Fibroblast of mammary gland (primary cell): Measurements from ENCODE around the gene DCHS1.
A peak's percentile ranks its signal among the peaks of the same experiment; 100 is the strongest.

Source experiments
- DNase-seq: peaks from one replicate; pipeline ENCODE4 v3.0.0-alpha.2; 2010; ENCODE audit warnings: low read depth
- H3K4me3 ChIP-seq: 2 replicates; pipeline ENCODE4 v1.5.1; 2011; ENCODE audit warnings: low read depth, mild to moderate bottlenecking, low read length, moderate library complexity; ENCODE audit not compliant: control insufficient read depth
- TF ChIP-seq, protein P1 (sequence below): conservative IDR thresholded peaks from 2 replicates; pipeline ENCODE4 v1.5.1; 2011; ENCODE audit warnings: low read depth, low read length, inconsistent platforms; ENCODE audit not compliant: control insufficient read depth, insufficient read depth

The DCHS1 gene

DNA sequence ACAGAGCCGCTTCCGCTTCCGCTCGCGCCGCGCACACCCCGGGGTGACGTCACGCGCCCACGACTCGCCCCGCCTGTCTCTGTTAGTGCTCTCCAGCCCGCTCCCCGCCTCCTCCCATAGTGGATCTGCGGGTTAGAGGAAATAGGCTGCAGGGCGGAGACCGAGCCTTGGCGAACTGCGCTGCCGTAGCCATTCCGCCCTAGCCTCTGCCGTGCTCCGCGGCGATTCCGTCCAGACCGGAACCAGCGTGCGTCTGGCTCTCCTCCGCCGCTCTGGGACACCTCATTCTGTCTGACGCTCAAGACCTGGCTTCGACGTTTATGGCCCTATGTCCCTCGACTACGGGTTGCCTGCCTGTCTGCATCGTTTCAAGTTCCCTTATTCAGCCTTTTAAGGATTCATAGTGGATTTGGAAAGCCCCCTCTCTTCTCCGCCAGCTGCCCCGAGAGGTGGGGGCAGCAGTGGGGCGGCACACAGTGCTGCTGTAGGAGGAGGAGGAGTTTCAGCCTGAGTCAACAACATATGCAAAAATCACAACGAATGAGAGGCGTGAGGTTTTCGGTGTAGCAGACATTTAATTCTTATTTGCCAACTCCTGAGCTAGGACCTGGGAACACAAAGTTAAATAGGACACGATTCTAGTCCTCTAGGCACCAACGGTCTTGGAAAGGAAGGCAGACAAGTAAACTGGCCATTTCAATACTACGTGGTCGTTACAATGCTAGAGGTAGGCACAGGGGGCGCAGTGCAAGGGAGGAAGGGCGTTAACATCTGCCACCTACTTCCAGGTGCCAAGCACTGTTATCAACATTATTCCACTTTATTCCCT, 43.2 kb downstream of the DCHS1 start, which contains the start of gene TAF10:
Gene TAF10 (minus strand): TSS at position 4 of the 829 bp plus-strand sequence. CDS start 27 bp downstream, outside the sequence.
- TF ChIP-seq, protein P1, sequence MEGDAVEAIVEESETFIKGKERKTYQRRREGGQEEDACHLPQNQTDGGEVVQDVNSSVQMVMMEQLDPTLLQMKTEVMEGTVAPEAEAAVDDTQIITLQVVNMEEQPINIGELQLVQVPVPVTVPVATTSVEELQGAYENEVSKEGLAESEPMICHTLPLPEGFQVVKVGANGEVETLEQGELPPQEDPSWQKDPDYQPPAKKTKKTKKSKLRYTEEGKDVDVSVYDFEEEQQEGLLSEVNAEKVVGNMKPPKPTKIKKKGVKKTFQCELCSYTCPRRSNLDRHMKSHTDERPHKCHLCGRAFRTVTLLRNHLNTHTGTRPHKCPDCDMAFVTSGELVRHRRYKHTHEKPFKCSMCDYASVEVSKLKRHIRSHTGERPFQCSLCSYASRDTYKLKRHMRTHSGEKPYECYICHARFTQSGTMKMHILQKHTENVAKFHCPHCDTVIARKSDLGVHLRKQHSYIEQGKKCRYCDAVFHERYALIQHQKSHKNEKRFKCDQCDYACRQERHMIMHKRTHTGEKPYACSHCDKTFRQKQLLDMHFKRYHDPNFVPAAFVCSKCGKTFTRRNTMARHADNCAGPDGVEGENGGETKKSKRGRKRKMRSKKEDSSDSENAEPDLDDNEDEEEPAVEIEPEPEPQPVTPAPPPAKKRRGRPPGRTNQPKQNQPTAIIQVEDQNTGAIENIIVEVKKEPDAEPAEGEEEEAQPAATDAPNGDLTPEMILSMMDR: peak; percentile 44
- H3K4me3 ChIP-seq: peak within 1 kb of the TSS; percentile 67
- DNase-seq: peak; percentile 94

DNA sequence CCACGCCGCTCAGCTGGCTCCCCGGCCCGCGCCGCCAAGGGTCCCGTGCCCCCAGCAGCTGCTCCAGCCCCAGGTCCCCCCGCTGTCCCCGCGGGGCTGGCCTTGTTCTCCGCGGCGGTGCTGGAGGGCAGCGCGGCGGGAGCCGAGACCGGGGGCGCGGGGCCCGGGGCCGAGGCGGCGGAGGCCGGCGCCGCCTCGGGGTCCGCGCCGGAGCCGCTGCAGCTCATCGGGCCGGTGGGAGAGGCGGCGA, 43.7 kb downstream of the DCHS1 start:
- H3K4me3 ChIP-seq: peak overlapping the region; percentile 67
- TF ChIP-seq, protein P1: no peak
- DNase-seq: no peak

DNA sequence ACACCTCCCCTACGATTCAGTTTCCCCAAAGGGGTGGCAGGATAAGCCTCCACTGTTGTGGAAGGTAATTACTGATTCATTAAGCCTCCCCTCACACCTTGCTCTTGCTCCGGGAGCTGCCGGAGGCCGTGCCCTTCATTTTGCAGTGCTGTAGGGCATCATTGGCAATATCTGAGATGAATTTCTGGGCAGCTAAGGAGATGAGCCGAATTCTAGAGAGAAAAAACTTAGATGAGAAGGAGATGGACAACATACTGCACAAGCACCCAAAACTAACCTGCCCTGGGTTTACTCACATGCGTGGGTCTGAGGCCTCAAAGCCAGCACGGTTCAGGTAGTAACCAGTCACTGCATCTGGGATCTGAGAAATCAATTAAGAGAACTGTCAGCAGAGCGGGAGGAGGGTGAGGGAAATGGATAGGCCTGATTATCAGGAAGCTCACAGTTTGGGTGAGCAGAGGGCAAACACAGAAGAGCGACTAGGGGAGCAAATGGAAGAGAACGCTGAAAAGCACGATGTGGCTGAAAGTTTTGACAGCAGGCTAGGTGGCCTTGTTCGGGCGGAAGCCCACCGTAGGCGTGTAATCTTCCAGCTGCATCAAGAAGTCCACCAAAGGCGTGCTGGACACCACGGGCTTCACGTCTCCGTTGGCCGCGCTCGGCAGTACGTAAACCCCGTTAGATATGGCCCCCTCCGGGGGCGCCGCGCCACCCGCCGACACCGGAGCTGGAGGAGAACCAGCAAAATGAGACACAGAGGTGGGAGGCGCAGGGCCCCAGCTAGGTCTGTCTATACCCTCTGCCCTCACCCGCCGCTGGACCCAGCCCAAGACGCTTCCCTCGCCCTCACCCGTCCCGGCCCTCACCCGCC, 44.3 kb downstream of the DCHS1 start:
- peak; percentile 20 for DNase-seq
- H3K4me3 ChIP-seq: peak overlapping the region; percentile 67
- TF ChIP-seq, protein P1: no peak

DNA sequence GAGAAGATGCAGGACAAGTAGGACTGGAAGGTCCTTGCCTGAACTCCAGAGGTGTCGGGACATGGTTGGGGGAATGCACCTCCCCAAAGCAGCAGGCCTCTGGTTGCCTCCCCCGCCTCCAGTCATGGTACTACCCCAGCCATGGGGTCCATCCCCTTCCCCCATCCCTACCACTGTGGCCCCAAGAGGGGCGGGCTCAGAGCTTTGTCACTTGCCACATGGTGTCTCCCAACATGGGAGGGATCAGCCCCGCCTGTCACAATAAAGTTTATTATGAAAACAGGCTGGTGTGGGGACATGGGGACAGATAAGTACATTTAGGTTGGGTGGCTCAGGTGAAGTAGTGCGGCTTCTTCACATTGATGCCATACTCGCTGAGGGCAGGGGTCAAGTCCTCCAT, 45.0 kb downstream of the DCHS1 start:
- DNase-seq: no peak
- peak overlapping the region; percentile 67 for H3K4me3 ChIP-seq
- TF ChIP-seq, protein P1: no peak

DNA sequence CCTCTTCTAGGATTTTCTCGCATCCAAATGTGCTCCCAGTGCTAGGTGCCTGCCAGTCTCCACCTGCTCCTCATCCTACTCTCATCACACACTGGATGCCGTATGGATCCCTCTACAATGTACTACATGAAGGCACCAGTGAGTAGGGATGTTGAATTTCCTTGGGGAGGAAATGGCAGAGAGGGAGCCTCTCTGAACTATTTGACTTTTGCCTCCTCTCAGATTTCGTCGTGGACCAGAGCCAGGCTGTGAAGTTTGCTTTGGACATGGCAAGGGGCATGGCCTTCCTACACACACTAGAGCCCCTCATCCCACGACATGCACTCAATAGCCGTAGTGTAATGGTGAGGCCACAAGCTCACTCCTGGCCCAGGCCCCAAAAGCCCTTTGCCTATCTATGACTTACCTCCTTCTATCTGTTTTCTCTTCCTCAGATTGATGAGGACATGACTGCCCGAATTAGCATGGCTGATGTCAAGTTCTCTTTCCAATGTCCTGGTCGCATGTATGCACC, 46.0 kb downstream of the DCHS1 start:
- DNase-seq: no peak
- TF ChIP-seq, protein P1: no peak
- H3K4me3 ChIP-seq: no peak overlapping the region

DNA sequence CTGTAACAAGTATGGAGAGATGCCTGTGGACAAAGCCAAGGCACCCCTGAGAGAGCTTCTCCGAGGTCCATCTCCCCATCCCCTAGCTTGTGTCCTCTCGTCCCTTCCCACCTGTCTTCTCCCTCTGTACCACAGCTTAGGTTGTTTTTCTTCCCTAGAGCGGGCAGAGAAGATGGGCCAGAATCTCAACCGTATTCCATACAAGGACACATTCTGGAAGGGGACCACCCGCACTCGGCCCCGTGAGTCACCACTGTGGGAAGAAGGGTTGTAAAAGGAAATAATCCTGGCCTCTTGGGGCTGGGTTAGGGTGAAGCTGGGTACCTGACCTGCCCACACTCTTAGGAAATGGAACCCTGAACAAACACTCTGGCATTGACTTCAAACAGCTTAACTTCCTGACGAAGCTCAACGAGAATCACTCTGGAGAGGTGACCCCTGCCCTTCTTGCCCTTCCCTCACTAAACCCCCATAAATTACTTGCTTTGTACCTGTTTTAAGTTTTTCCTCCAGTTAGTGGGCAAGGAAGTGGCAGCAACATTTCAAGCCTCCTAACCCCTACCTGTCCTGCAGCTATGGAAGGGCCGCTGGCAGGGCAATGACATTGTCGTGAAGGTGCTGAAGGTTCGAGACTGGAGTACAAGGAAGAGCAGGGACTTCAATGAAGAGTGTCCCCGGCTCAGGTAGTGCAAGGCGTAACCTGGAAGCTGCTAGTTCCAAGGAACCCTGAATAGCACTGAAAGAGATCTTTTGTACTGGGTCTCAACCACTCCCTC, 46.7 kb downstream of the DCHS1 start:
- H3K4me3 ChIP-seq: no peak overlapping the region
- peak; percentile 31 for DNase-seq
- TF ChIP-seq, protein P1: no peak
